ENCODE measurements around the gene AKR1C2. TPM values are rescaled to one million over a fixed set of nuclear protein-coding genes. Genes with fewer than 3 reads are reported as not detected.

Gene AKR1C2
- total and polyA plus RNA-seq, 9 of the 15 experiments (the other 6 are each of a cell fraction or from before 2014, with no cell fraction given) = 13.8 to 74.0 (median 30.5) TPM

DNA sequence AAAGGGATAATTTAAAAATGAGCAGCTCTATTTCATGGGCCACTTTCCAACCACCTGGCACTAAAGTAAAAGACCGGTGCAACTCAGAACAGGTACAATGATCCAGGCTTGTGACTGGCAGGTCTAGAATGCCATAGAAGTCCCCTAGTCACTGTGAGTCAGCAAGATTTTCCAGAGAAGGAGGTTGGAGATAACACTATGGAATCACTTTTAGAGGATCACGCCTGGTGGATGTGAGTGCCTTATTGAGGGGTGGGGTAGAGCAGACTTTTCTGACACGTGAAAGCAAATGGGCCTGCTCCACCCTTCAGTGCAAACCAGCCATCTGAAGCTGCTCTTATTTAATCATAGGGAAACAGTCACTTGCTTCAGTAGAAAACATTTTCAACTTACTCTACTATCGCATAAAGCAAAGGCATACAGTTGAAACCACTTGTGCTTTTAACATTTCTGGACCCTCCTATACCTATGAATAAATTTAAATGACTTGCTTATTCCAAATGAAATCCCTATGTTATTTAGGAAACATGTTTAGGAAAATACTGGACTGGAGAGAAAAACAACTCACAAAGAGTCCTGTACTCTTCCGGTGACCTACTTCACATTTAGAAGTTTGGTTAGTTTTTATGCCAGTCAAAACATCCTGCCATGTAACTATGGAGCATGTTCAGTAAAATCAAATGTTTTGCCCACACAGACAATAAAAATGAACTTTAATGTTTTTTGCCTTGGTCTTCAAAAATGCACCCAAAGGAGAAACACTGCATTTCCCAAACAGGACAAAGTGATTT, 61.9 kb downstream of the AKR1C2 start:
- no peak overlapping the region for H3K4me3 ChIP-seq
- FAIRE-seq (peak; percentile 92), DNase-seq (ENCODE audit: extremely low read depth in 1 of 4, low spot score in 3 of 4) (peak; percentile 72 to 93 (median 78)), ATAC-seq (peak; percentile 93)
- H2AFZ ChIP-seq (ENCODE audit: low read depth, low read length) = peak overlapping the region; percentile 85
- no peaks in the 10 kb centered on the region for H4K20me1 ChIP-seq (replicated peaks; ENCODE audit: control insufficient read depth, insufficient read depth, low read length)
- no peaks in the 10 kb centered on the region; the same call in 1 of the 2 replicates for H3K9me3 ChIP-seq (replicated peaks; ENCODE audit: control insufficient read depth, insufficient read depth, low read depth, low read length)
- H3K79me2 ChIP-seq (ENCODE audit: control insufficient read depth, insufficient read depth, low read length) = no peaks in the 10 kb centered on the region
- H3K9ac ChIP-seq (ENCODE audit: insufficient read depth in 1 of 2, low read depth in 2 of 2, low read length in 2 of 2) = peak overlapping the region in 1 of 2 experiments; percentile 58; a peak in 2 of 4 replicates
- no peaks in the 10 kb centered on the region; the same call in 2 of the 3 replicates for H3K36me3 ChIP-seq (ENCODE audit: control insufficient read depth, insufficient read depth, low read length)
- intact Hi-C loops (cut with micrococcal nuclease) (loop anchor here (1.0 kb wide), 2 partner anchors 41 to 74 kb away; no protein-coding TSS in a partner anchor), in situ Hi-C loops (cut with MboI) (loop anchor here (5.0 kb wide), 1 partner anchor 81 kb away; no protein-coding TSS in a partner anchor)
- no peaks in the 10 kb centered on the region for H3K9me1 ChIP-seq (ENCODE audit: control insufficient read depth, insufficient read depth, low read length)
- 9% methylated on average over 5 of the region's 5 CpGs for WGBS (ENCODE audit: insufficient coverage, low coverage, missing lambda C conversion rate)
- peaks cover 0 to 27% of the 10 kb centered on the region in 2 experiments; a peak in 4 of 5 replicates for H3K4me1 ChIP-seq (replicated peaks in 1 of 2; ENCODE audit: control insufficient read depth in 2 of 2, insufficient read depth in 2 of 2, low read length in 2 of 2)
- BruUV-seq (replicated peaks) = no TSS peak
- POLR2A ChIA-PET = no interaction called here
- peak overlapping the region; percentile 74 for H3K27ac ChIP-seq (ENCODE audit: extremely low read depth, low read depth, low read length)
- no peak overlapping the region; the same call in 1 of the 2 replicates for H3K4me2 ChIP-seq (ENCODE audit: insufficient read depth, low read length)
- CTCF ChIA-PET (ENCODE audit: low intra/inter-chr PET ratio) = no interaction called here
- H3K27me3 ChIP-seq (ENCODE audit: control insufficient read depth in 2 of 2, insufficient read depth in 2 of 2, low read length in 2 of 2) = no peaks in the 10 kb centered on the region
- TF ChIP-seq NR2C1 (IDR thresholded peaks at IDR 0.05) (no peak), NR2C1 (tag; IDR thresholded peaks at IDR 0.05) (peak; percentile 21; the same call in 1 of the 2 replicates), MTA1 (IDR thresholded peaks at IDR 0.05; ENCODE audit: borderline replicate concordance) (0 out of 2 replicates have a peak, but pooled peaks have one; percentile 39), BACH1 (tag; IDR thresholded peaks at IDR 0.05) (peak; percentile 89), ZFX (CRISPR knock-in tag; IDR thresholded peaks at IDR 0.05) (peak; percentile 74), ARID1B (IDR thresholded peaks at IDR 0.05) (peak; percentile 90), HDAC1 (IDR thresholded peaks at IDR 0.05) (peak in 1 of 2 experiments; percentile 77; a peak in 2 of 4 replicates), MEIS2 (IDR thresholded peaks at IDR 0.05; ENCODE audit: partially characterized antibody) (peak; percentile 74), GATAD2B (IDR thresholded peaks at IDR 0.05; ENCODE audit: borderline replicate concordance) (0 out of 2 replicates have a peak, but pooled peaks have one; percentile 20), TCF3 (CRISPR knock-in tag; IDR thresholded peaks at IDR 0.05) (peak; percentile 73), CCNT2 (IDR thresholded peaks at IDR 0.05; ENCODE audit: borderline replicate concordance, extremely low read depth, insufficient read length, low read depth, low read length) (peak; percentile 51), FOXM1 (IDR thresholded peaks at IDR 0.05; ENCODE audit: low read depth) (peak; percentile 59), FOXM1 (CRISPR knock-in tag; IDR thresholded peaks at IDR 0.05; ENCODE audit: low read depth) (no peak), ARNT (IDR thresholded peaks at IDR 0.05) (peak in 1 of 2 experiments; percentile 96; a peak in 2 of 4 replicates), SMARCE1 (IDR thresholded peaks at IDR 0.05) (peak; percentile 79; the same call in 1 of the 2 replicates), JUN (IDR thresholded peaks at IDR 0.05; ENCODE audit: borderline replicate concordance, low read depth, low read length) (0 out of 2 replicates have a peak, but pooled peaks have one; percentile 6), JUN (CRISPR knock-in tag; IDR thresholded peaks at IDR 0.05; ENCODE audit: borderline replicate concordance) (no peak), EP400 (IDR thresholded peaks at IDR 0.05) (peak; percentile 67), RAD21 (CRISPR knock-in tag; conservative IDR thresholded peaks at IDR 0.05 in 1 of 2, IDR thresholded peaks at IDR 0.05 in 1 of 2) (peak in 1 of 2 experiments; percentile 35; a peak in 1 of 4 replicates), NR2C2 (CRISPR knock-in tag; IDR thresholded peaks at IDR 0.05) (no peak), NR2C2 (tag; IDR thresholded peaks at IDR 0.05) (no peak)
- TF ChIP-seq, protein P1, sequence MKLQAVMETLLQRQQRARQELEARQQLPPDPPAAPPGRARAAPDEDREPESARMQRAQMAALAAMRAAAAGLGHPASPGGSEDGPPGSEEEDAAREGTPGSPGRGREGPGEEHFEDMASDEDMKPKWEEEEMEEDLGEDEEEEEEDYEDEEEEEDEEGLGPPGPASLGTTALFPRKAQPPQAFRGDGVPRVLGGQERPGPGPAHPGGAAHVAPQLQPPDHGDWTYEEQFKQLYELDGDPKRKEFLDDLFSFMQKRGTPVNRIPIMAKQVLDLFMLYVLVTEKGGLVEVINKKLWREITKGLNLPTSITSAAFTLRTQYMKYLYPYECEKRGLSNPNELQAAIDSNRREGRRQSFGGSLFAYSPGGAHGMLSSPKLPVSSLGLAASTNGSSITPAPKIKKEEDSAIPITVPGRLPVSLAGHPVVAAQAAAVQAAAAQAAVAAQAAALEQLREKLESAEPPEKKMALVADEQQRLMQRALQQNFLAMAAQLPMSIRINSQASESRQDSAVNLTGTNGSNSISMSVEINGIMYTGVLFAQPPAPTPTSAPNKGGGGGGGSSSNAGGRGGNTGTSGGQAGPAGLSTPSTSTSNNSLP (IDR thresholded peaks at IDR 0.05; ENCODE audit: borderline replicate concordance, low read depth, low read length) = peak; percentile 36; the same call in 1 of the 2 replicates

Data from K562 (cell line).